ENCODE data around the gene H6PD.

H6PD gene

DNA sequence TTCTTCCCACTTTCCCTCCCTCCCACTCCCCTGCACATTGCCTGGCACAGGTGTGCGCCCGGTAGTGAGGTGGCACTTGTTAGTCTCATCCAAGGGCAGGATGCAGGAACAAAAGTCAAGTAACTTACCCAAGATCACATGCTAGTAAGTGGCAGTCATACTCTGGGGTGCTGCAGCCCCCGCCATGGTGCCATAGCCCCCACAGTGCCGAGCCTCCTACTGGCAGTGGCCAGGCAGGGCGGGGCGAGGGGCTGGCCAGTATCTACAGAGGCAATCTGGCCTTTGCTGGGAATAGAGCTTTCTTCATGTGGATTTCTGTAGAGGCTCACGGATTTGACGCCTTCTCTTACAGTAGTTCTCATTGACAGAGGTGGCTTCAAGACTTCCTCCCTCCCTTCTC is 26.9 kb downstream of the H6PD start:
- no peak for DNase-seq

DNA sequence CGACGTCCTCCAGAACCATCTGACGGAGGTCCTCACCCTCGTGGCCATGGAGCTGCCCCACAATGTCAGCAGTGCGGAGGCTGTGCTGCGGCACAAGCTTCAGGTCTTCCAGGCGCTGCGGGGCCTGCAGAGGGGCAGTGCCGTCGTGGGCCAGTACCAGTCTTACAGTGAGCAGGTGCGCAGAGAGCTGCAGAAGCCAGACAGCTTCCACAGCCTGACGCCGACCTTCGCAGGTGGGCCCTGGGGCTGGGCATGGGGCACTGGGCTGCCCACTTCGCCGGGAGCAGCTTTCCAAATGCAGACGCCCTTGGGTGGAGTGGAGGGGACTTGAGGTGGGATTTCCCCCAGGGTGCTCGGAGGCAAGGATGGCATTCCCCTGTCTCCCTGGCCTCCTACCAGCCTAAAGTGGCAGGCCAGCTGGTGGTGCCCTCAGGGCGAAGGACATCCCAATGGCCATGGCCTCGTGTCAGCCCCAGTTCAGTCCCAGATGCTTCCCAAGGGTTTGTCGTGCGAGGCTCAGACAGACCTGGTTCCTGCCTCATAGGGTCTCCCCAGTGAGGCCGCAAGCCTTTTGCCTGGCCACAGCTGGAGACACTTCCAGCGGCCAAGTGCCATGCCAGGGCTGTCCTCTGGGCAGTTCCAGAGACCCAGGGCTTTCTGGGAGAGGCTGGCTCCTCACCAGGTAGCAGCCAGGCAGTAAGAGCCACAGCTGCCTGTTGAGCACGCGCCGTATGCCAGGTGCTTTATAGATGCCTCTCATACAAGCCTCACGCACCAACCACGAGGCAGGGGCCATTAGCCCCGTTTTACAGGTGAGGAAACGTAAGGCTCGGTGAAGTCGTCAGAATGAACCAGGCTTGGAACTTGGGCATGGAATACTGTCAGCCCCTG is 27.8 kb downstream of the H6PD start:
- DNase-seq = no peak

DNA sequence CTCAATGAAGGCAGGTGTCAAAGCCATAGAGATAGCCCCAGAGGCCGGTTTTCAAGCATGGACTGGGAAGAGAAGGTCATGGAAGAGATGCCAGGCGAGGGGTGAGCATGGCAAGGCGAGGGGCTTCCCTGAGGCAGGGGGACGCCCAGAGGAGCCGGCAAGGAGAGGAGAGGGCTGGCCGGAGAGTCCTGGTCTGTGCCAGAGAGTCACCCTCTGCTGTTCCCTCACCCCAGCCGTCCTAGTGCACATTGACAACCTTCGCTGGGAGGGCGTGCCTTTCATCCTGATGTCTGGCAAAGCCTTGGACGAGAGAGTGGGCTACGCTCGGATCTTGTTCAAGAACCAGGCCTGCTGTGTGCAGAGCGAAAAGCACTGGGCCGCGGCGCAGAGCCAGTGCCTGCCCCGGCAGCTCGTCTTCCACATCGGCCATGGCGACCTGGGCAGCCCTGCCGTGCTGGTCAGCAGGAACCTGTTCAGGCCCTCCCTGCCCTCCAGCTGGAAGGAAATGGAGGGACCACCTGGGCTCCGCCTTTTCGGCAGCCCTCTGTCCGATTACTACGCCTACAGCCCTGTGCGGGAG is 28.8 kb downstream of the H6PD start:
- no peak for DNase-seq

- no peak for DNase-seq
These were observed 29.7 kb downstream of the H6PD start for GRCh38 chr1:9263984-9264872.

DNA sequence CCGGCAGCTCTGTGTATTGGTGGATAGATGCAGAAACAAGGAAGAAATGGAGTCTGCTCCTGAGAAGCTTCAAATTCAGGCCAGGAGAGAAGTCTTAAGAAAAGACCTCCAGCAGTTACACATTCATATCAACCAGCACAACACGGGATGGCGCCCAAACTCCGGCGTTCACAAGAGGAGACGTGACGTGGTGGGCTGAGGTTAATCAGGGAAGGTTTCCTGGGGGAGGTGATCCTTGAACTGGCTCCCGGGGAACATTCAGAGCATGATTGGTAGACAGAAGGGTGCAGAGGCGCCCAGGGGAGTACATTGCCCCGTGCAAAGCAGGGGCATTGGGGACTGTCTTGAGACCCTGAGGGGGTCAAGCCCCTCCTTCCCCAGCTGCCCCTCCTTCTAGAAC is 30.5 kb downstream of the H6PD start:
- DNase-seq = no peak

GRCh38 chr1:9265968-9266367 is 31.4 kb downstream of the H6PD start:
- no peak for DNase-seq

DNA sequence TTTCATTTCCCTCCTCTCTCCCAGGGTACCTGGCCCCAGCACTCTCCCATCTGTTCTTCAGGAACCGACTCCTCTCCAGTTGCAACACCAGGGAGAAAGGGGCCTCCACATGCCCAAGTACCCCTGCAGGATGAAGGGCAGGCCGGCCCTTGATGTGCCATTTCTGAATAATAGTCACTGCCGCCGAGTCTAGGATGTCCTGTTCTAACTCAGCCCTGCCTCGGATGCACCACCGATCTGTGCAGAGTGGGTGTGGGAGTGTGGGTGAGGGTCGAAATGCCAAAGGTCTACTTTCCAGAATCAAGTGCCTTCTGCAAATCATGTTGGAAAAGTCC is 32.7 kb downstream of the H6PD start:
- DNase-seq = no peak

GRCh38 chr1:9267827-9268581 is 33.4 kb downstream of the H6PD start:
- no peak for DNase-seq

DNA sequence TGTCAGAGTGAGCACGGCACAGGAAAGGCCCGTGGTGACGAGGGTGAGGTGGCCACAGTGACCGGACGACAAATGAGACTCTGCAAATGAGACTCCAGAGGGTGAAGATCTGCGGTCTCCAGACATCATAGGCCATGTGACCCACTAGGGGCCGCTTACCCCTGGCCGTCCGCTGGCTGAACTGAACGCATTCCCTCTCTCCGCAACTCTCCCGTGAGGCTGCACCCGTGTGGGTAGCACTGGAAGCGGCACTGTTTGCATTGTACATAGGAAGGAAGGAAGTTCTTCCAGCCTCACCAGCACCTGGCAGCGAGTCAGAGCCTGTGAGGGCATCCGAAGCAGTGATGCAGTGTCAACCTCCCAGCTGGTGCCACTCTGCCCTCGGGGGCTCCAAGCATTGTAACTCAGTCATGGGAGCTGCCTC is 34.5 kb downstream of the H6PD start:
- DNase-seq = peak; percentile 13

- DNase-seq = no peak
These were observed 35.1 kb downstream of the H6PD start for GRCh38 chr1:9269721-9270120.

DNA sequence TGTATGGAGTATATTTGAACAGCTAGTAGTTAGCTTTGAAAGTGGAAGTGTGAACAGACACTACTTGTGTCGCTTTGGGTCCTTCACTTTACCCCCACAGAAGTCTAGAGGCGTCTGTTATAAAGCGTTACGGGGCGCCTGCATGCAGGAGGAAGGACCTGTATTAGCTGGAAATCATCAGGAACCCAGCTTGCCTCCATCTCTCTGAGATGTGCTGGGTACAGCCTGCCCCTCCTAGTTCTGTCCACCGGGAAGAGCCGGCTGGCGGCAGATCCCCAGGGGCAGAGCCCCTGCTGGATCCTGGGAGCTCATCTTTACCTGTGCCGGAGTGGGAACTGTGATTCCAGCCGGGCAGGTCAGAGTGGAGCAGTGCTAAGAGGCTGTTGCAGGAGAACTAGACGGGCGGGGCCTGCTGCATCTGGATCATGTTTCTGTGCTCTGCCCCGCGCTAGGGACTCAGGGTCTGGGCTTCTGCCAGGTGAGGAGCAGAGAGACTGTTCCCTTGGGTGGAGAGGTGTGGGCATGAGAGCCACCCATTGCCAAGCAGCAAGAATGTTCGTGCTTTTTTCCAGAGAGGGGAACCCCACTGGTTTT is 35.8 kb downstream of the H6PD start:
- DNase-seq = no peak

- no peak for DNase-seq
These were observed 36.7 kb downstream of the H6PD start for GRCh38 chr1:9271283-9271682.

- DNase-seq = no peak
These were observed 37.5 kb downstream of the H6PD start for GRCh38 chr1:9271861-9272595.

DNA sequence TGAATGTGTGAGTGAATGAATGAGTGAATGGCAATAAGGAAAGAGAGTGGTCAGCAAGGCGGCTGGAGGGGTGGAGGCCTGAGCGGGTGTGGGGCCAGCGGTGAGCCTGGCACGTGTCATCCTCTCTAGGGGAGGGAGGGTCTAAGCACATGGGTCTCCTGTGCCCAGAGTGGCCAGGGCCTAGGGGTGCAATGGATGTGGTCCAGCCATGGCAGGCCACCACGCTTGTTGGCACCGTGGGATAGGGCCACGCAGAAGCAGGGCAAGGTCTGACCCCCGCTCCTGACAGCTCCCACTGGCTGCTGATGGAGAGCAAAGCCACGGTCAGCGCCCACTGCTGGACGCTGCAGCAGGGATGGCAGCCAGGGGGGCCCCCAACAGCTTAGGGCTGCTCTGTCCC is 38.6 kb downstream of the H6PD start:
- DNase-seq = no peak

DNA sequence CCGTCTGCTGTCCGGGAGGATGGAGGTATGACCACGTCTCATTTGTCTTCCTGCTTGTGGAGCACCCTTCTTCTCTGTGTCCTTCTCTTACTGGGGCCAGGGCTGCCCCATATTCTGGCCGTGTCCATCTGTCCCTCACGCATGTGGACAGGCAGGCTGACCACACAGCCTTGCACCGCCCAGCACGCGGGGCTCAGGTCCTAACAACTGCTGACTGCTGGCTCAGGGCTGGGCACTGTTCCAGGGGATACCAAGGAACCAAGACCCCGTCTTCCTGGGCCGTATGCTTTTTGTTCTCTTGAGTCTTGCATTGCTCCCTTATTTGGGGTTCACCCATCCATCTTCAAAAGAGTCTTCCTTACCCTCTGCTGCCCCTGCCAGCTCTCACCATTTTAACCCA is 40.6 kb downstream of the H6PD start:
- no peak for DNase-seq

DNA sequence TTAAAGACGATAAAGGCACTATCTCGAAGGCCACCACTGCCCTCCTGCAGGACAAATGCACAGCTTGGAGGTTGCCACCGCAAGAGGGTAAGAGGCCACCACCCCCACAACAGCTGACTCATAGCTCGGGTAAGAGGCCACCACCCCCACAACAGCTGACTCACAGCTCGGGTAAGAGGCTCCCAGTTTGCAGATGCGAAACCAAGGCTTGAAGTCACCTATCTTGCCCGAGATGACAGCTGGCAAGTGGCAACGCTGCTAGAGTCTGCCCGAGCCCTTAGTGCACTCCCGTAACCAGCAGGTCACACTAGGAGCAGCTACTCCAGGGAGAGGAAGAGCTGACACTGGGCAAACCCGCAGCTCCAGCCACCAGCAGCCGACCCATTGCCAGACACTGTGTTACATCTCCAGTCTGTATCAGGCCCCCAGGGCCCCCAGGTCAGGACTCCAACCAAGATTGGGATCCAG is 41.0 kb downstream of the H6PD start:
- peak; percentile 47 for DNase-seq

DNA sequence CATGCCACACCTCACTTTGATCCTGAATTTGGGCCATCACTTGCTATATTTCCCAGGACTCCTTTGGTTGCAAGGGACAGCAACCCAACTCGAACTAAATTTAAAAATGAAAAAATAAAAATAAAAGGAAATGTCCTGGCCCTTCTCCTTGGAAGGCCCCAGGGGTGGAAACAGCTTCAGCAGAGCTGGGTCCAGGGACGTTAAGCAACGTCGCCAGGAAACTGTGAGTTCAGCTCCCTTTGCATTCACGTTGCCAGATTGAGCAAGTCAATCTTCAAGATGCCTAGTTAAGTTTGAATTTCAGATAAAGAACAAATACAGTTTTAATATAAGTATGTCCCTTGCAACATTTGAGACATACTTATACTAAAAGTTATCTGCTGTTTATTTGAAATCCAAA is 43.5 kb downstream of the H6PD start:
- no peak for DNase-seq

DNA sequence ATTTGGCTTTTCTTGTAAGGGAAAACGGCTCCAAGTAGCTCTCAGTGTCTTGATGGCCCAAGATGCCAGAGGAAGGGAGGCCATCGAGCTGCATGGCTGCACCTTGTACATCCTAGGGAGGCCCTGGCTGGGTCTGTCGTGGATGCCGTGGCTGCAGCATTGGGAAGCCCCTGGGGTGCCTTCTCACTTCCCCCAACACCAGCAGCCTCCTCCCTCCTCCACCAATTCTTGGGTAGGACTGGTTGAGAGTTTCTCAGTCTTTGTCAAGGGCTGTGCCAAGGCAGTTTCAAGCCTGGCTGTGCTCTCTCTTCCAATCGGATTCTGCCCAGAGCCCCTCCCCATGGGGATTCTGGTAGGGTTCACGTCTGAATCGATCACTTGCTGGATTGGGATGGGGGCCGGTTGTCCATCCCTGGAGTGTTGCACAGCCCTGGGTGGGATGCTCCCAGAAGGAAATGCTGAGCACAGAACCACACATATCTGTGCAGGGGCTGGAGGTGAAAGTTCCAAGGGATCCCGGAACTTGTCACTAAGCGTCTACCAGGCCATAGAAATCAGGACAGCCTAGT is 44.1 kb downstream of the H6PD start:
- no peak for DNase-seq

DNA sequence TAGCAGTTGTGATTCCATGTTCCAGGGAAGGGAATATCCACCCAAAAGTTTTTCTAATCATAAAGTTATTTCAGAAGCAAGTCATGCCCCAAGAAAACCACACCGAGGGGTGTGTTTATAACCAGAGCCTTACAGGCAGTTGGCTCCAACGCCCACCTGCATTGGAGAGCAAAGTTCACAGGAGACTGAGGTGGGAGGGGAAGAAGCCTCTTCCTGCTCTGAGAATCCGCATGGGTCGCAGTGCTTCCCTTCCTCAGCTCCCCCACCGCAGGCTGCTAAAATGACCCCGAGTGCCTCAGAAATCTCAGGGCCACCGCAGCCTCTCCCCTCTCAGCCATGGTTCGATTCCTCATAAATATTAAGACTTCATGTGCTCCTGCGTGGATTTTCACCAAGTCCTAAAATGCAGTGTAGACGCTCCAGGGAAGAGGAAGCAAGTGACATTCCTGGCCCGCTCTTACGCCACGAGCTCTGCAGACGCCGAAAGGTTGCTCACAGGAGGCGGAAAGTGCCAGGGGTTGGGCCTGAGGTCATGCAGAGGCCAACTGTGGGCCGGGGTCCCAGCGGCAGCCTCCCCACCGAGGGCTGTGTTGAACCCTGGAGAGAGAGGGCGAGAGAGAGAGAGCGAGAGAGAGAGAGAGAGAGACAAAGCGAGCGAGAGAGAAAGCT is 44.7 kb downstream of the H6PD start:
- no peak for DNase-seq

DNA sequence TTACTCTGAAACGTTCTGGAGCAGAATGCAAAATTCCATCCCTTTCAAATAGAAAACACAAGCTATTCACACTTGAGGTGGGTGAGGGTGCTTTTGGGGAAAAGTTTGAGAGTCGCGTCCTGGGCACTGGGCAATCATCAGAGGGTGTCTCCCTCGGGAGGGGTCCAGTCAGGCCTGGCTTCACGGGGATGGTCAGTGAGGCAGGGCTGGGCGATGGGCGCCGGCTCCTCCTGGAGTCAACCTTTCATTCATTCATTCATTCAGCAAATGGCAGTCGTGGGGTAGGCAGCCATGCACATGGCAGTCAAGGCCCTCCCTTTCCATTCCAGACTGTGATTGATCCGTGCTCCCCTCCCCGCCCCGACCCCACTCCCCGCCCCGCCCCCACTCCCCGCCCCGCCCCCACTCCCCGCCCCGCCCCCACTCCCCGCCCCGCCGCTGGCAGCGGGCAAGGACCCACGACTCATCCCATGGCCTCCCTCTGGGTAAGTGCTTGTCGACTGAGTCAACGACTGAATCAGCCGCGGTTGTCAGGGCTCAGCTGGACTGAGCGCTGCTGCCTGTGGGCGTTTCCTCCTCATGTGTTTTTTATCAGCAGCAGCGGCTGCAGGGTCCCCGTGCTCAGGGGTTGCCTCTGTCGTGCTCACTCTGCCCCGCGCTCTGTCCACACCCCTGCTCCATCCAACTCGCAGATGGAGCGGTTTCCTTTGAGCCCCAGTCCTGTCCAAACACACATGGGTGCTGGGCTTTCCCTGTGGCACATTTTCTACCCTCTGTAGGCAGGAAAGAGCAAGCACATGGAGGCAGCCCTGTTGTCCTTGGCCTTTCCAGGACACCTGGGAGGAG is 45.7 kb downstream of the H6PD start:
- DNase-seq = peak; percentile 81

Data from T1000 (cell line).